ENCODE measurements around the gene UBL5.

DNA sequence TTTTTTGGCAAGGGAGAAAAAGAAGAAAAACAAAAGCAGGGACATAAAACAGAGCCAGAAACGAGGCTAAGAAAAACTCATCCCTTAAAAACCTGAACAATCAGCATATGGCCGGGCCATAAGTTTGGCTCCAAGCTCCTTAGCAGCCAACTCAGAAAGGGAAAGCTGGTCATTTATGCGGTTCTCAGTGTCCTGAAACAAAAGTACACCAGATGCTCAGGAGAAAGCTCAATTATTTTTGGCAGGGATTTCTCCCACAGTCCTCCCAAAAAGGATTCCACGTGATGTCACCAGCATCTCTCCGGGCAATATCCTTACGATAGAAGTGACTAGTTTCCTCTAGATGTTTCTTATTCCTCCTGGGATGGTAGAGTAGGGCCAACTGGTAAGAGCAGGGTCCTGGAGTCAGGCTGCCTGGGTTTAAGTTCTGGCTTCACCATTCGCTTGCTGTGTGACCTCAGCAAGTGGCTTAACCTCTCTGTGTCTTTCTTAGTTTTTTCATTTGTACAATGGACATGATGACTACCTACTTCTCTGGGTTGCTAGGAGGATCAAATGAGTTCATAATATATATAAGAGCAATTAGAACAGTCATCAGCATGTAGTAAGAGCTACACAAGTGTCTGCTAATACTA, 41.4 kb downstream of the UBL5 start:
- TF ChIP-seq, protein P1, sequence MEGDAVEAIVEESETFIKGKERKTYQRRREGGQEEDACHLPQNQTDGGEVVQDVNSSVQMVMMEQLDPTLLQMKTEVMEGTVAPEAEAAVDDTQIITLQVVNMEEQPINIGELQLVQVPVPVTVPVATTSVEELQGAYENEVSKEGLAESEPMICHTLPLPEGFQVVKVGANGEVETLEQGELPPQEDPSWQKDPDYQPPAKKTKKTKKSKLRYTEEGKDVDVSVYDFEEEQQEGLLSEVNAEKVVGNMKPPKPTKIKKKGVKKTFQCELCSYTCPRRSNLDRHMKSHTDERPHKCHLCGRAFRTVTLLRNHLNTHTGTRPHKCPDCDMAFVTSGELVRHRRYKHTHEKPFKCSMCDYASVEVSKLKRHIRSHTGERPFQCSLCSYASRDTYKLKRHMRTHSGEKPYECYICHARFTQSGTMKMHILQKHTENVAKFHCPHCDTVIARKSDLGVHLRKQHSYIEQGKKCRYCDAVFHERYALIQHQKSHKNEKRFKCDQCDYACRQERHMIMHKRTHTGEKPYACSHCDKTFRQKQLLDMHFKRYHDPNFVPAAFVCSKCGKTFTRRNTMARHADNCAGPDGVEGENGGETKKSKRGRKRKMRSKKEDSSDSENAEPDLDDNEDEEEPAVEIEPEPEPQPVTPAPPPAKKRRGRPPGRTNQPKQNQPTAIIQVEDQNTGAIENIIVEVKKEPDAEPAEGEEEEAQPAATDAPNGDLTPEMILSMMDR (IDR thresholded peaks at IDR 0.05): no peak
- no peak for TF ChIP-seq POLR2A (IDR thresholded peaks at IDR 0.05)

Measured in right lobe of liver (tissue), 4 donors.